H9 (cell line): ENCODE data around the gene SRRT. TPM values are rescaled to one million over a fixed set of nuclear protein-coding genes. Genes with fewer than 3 reads are reported as not detected.
A peak's percentile ranks its signal among the peaks of the same experiment; 100 is the strongest.

Experiments
- DNase-seq: peaks from one replicate; pipeline ENCODE4 v3.0.0-alpha.2; 2017
- H2AFZ ChIP-seq: one replicate; pipeline ENCODE4 v1.6.1; 2013; ENCODE audit warnings: mild to moderate bottlenecking, low read length, control low read depth, moderate library complexity
- H2AK5ac ChIP-seq: 2 replicates; pipeline ENCODE4 v1.6.1; 2013; ENCODE audit warnings: low read length, control low read depth, mixed read lengths; ENCODE audit not compliant: insufficient read length
- H2BK120ac ChIP-seq: one replicate; pipeline ENCODE4 v1.6.1; 2013; ENCODE audit warnings: low read depth, mild to moderate bottlenecking, low read length, control low read depth, inconsistent platforms; ENCODE audit not compliant: poor library complexity, severe bottlenecking
- H2BK12ac ChIP-seq: 2 replicates; pipeline ENCODE4 v1.6.1; 2013; ENCODE audit warnings: low read length, control low read depth, mixed read lengths, low read depth; ENCODE audit not compliant: insufficient read length
- H2BK15ac ChIP-seq: 2 replicates; pipeline ENCODE4 v1.6.1; 2013; ENCODE audit warnings: low read depth, low read length, control low read depth
- H2BK20ac ChIP-seq: one replicate; pipeline ENCODE4 v1.6.1; 2013; ENCODE audit warnings: low read depth, mild to moderate bottlenecking, low read length, control low read depth, inconsistent platforms; ENCODE audit not compliant: poor library complexity, severe bottlenecking
- H2BK5ac ChIP-seq: 2 replicates; pipeline ENCODE4 v1.6.1; 2013; ENCODE audit warnings: low read length, control low read depth, mixed read lengths; ENCODE audit not compliant: insufficient read length
- H3K14ac ChIP-seq: 2 replicates; pipeline ENCODE4 v1.6.1; 2013; ENCODE audit warnings: low read length, control low read depth; ENCODE audit not compliant: insufficient read depth
- H3K18ac ChIP-seq: 2 replicates; pipeline ENCODE4 v1.6.1; 2013; ENCODE audit warnings: low read depth, mild to moderate bottlenecking, mixed read lengths, low read length, control low read depth; ENCODE audit not compliant: insufficient read length
- H3K23ac ChIP-seq: 2 replicates; pipeline ENCODE4 v1.6.1; 2013; ENCODE audit warnings: low read length, control low read depth, mixed read lengths, low read depth; ENCODE audit not compliant: insufficient read length
- H3K23me2 ChIP-seq: 2 replicates; pipeline ENCODE4 v1.6.1; 2013; ENCODE audit warnings: low read depth, mild to moderate bottlenecking, mixed read lengths, low read length, control low read depth; ENCODE audit not compliant: insufficient read length, poor library complexity, severe bottlenecking
- H3K27ac ChIP-seq: 2 replicates; pipeline ENCODE4 v1.5.1; 2013; ENCODE audit warnings: low read length, control low read depth, mixed read lengths, low read depth; ENCODE audit not compliant: insufficient read length
- H3K27me3 ChIP-seq: 2 replicates; pipeline ENCODE4 v1.6.1; 2013; ENCODE audit warnings: low read length, control low read depth, inconsistent platforms; ENCODE audit not compliant: insufficient read depth
- H3K4ac ChIP-seq: 2 replicates; pipeline ENCODE4 v1.6.1; 2013; ENCODE audit warnings: low read depth, mild to moderate bottlenecking, control low read depth, inconsistent platforms, low read length, moderate library complexity
- H3K4me1 ChIP-seq: 2 replicates; pipeline ENCODE4 v1.6.1; 2013; ENCODE audit warnings: low read length, control low read depth, inconsistent platforms; ENCODE audit not compliant: insufficient read depth
- H3K4me2 ChIP-seq: 2 replicates; pipeline ENCODE4 v1.6.1; 2013; ENCODE audit warnings: low read length, control low read depth, mixed read lengths; ENCODE audit not compliant: insufficient read length, insufficient read depth
- H3K56ac ChIP-seq: 2 replicates; pipeline ENCODE4 v1.6.1; 2013; ENCODE audit warnings: low read depth, mild to moderate bottlenecking, mixed read lengths, low read length, control low read depth; ENCODE audit not compliant: insufficient read length
- H3K79me1 ChIP-seq: 2 replicates; pipeline ENCODE4 v1.6.1; 2013; ENCODE audit warnings: low read depth, mild to moderate bottlenecking, moderate library complexity, low read length, control low read depth, inconsistent platforms; ENCODE audit not compliant: insufficient read depth, poor library complexity, severe bottlenecking
- H3K79me2 ChIP-seq: 2 replicates; pipeline ENCODE4 v1.6.1; 2013; ENCODE audit warnings: low read length, control low read depth, inconsistent platforms; ENCODE audit not compliant: insufficient read depth
- H3K9ac ChIP-seq: 2 replicates; pipeline ENCODE4 v1.6.1; 2013; ENCODE audit warnings: low read length, control low read depth, mixed read lengths; ENCODE audit not compliant: insufficient read length; ENCODE audit errors: extremely low read depth
- H3K9me3 ChIP-seq: one replicate; pipeline ENCODE4 v1.6.1; 2013; ENCODE audit warnings: low read depth, low read length, inconsistent platforms; ENCODE audit not compliant: control insufficient read depth
- H3T11ph ChIP-seq: one replicate; pipeline ENCODE4 v1.6.1; 2013; ENCODE audit warnings: mild to moderate bottlenecking, low read length, control low read depth, inconsistent platforms
- H4K20me1 ChIP-seq: one replicate; pipeline ENCODE4 v1.6.1; 2013; ENCODE audit not compliant: control insufficient read depth, insufficient read length, insufficient read depth
- H4K5ac ChIP-seq: 2 replicates; pipeline ENCODE4 v1.6.1; 2013; ENCODE audit warnings: low read depth, mild to moderate bottlenecking, mixed read lengths, low read length, control low read depth; ENCODE audit not compliant: insufficient read length
- H4K8ac ChIP-seq: replicated peaks from 2 replicates; pipeline ENCODE4 v1.6.1; 2013; ENCODE audit warnings: low read length, control low read depth, mixed read lengths, low read depth; ENCODE audit not compliant: insufficient read length
- H4K91ac ChIP-seq: 2 replicates; pipeline ENCODE4 v1.6.1; 2013; ENCODE audit warnings: low read depth, mild to moderate bottlenecking, moderate library complexity, mixed read lengths, low read length, control low read depth; ENCODE audit not compliant: insufficient read length
- H3K27ac Mint-ChIP-seq, 3 experiments: 2 replicates in 2 of 3; 3 replicates in 1 of 3; pipeline ENCODE4 v1.8.0; 2020 to 2021; ENCODE audit warnings: mixed read lengths in 3 of 3, mild to moderate bottlenecking in 1 of 3, moderate library complexity in 1 of 3
- H3K27me3 Mint-ChIP-seq: 2 replicates; pipeline ENCODE4 v1.8.0; 2021; ENCODE audit warnings: low read depth, mild to moderate bottlenecking, moderate library complexity, mixed read lengths
- H3K36me3 Mint-ChIP-seq, 3 experiments: 2 replicates in 2 of 3; 3 replicates in 1 of 3; pipeline ENCODE4 v1.8.0; 2020 to 2021; ENCODE audit warnings: low read depth in 3 of 3, mixed read lengths in 3 of 3; ENCODE audit not compliant: insufficient read depth in 1 of 3
- H3K4me1 Mint-ChIP-seq, 2 experiments: 2 replicates each; pipeline ENCODE4 v1.8.0; 2020; ENCODE audit warnings: mixed read lengths in 2 of 2
- H3K4me3 Mint-ChIP-seq, 2 experiments: 2 replicates in 1 of 2; 3 replicates in 1 of 2; pipeline ENCODE4 v1.8.0; 2020 to 2021; ENCODE audit warnings: mild to moderate bottlenecking in 2 of 2, mixed read lengths in 2 of 2, moderate library complexity in 1 of 2
- H3K9me3 Mint-ChIP-seq, 2 experiments: 2 replicates in 1 of 2; 3 replicates in 1 of 2; pipeline ENCODE4 v1.8.0; 2020; ENCODE audit warnings: mild to moderate bottlenecking in 2 of 2, mixed read lengths in 2 of 2, moderate library complexity in 1 of 2
- WGBS: extraction: QIAGEN DNeasy Blood & Tissue Kit; methylation state at CpG from one replicate; pipeline ENCODE4 v1.1.7; 2013; ENCODE audit warnings: missing lambda C conversion rate, low lambda C conversion rate, mixed read lengths; ENCODE audit not compliant: insufficient read length; ENCODE audit errors: extremely low coverage; 5-methylcytosine and 5-hydroxymethylcytosine counted together
- total RNA-seq: library from RNA; stranded (reverse); gene quantifications from 2 replicates; pipeline ENCODE4 v1.2.1, GENCODE V29; 2021
- TF ChIP-seq, protein P1 (sequence below): fragments of 200-600 bp; sonication (generic); conservative IDR thresholded peaks from 3 replicates; pipeline ENCODE4 v1.8.0; 2021; ENCODE audit warnings: antibody characterized with exemption, mild to moderate bottlenecking

SRRT gene
- total RNA-seq, 1 experiment from 2014 or later: 373 TPM

- H3K36me3 Mint-ChIP-seq: peaks cover 35 to 57% (median 56%) of the 10 kb centered on the region in 3 experiments; a peak in 6 of 7 replicates
- Histone ChIP-seq H3K4me2 (peak overlapping the region; percentile 97), H3K23ac (no peak overlapping the region), H3K79me2 (peaks cover 15% of the 10 kb centered on the region), H2AK5ac (no peak overlapping the region), H4K8ac (no peak overlapping the region), H2BK15ac (no peak overlapping the region), H2BK120ac (no peak overlapping the region), H4K20me1 (no peaks in the 10 kb centered on the region), H2BK20ac (no peak overlapping the region), H3K4ac (no peak overlapping the region), H3K9me3 (no peaks in the 10 kb centered on the region), H4K5ac (no peak overlapping the region), H3K4me1 (peaks cover 7% of the 10 kb centered on the region; the same call in 1 of the 2 replicates), H3K27ac (no peak overlapping the region), H3K9ac (peak overlapping the region; percentile 85), H2AFZ (no peak overlapping the region), H2BK5ac (no peak overlapping the region), H3K79me1 (peaks cover 21% of the 10 kb centered on the region), H3K56ac (no peak overlapping the region), H2BK12ac (no peak overlapping the region), H4K91ac (no peak overlapping the region), H3T11ph (no peak overlapping the region), H3K18ac (no peak overlapping the region), H3K14ac (no peak overlapping the region), H3K27me3 (no peaks in the 10 kb centered on the region), H3K23me2 (peaks cover 16% of the 10 kb centered on the region)
- no peaks in the 10 kb centered on the region; the same call in none of the 2 replicates for H3K27me3 Mint-ChIP-seq
- H3K4me1 Mint-ChIP-seq: peaks cover 22 to 36% of the 10 kb centered on the region in 2 experiments
- peaks cover 0 to 2% of the 10 kb centered on the region in 2 experiments; a peak in 2 of 5 replicates for H3K9me3 Mint-ChIP-seq
- H3K4me3 Mint-ChIP-seq: peak overlapping the region; percentile 90 to 100
- DNase-seq: no peak
- TF ChIP-seq, protein P1, sequence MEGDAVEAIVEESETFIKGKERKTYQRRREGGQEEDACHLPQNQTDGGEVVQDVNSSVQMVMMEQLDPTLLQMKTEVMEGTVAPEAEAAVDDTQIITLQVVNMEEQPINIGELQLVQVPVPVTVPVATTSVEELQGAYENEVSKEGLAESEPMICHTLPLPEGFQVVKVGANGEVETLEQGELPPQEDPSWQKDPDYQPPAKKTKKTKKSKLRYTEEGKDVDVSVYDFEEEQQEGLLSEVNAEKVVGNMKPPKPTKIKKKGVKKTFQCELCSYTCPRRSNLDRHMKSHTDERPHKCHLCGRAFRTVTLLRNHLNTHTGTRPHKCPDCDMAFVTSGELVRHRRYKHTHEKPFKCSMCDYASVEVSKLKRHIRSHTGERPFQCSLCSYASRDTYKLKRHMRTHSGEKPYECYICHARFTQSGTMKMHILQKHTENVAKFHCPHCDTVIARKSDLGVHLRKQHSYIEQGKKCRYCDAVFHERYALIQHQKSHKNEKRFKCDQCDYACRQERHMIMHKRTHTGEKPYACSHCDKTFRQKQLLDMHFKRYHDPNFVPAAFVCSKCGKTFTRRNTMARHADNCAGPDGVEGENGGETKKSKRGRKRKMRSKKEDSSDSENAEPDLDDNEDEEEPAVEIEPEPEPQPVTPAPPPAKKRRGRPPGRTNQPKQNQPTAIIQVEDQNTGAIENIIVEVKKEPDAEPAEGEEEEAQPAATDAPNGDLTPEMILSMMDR: no peak
- H3K27ac Mint-ChIP-seq: peak overlapping the region in 2 of 3 experiments; percentile 52 to 98; a peak in 3 of 7 replicates
- WGBS: no CpG with 5 or more reads among the region's 16 CpGs
Measured at GRCh38 chr7:100825215-100825671, 49.7 kb upstream of the SRRT start.
